ENCODE data around the gene HLCS.

DNA sequence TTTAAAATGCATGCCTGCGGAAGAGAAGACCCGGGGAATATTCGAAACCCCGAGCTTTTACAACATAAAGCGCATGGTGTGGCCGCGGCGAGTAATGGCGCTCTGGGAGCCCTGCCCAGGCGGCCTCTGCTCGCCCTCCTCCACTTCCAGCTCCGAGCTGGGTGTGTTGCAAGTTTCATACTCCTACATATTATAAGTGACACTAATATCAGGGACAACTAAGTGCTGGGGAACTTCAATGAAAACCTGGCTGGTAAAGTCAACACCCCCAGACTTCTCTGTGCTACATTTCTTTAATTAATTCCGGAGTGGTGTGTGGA is 255.8 kb downstream of the HLCS start:
- TF ChIP-seq CTCF (conservative IDR thresholded peaks at IDR 0.05; ENCODE audit: low read length) (no peak), EZH2phosphoT487 (IDR thresholded peaks at IDR 0.05; ENCODE audit: borderline replicate concordance) (no peak)

Measured in Loucy (cell line).